Neuronal stem cell (in vitro differentiated cells): ENCODE results near the gene MYO3B.

Source experiments
- DNase-seq: peaks from one replicate; pipeline ENCODE4 v3.0.0-alpha.2; 2013; ENCODE audit warnings: low spot score
- H2AFZ ChIP-seq: one replicate; pipeline ENCODE4 v1.6.1; 2013; ENCODE audit warnings: mild to moderate bottlenecking, low read length, inconsistent platforms
- H2AK5ac ChIP-seq: 2 replicates; pipeline ENCODE4 v1.6.1; 2013; ENCODE audit warnings: low read depth, mild to moderate bottlenecking, inconsistent platforms, low read length, moderate library complexity, mixed read lengths
- H2BK120ac ChIP-seq: 2 replicates; pipeline ENCODE4 v1.6.1; 2013; ENCODE audit warnings: low read depth, mild to moderate bottlenecking, inconsistent platforms, low read length, moderate library complexity, mixed read lengths
- H2BK12ac ChIP-seq: one replicate; pipeline ENCODE4 v1.6.1; 2013; ENCODE audit warnings: low read length, inconsistent platforms
- H2BK15ac ChIP-seq: 2 replicates; pipeline ENCODE4 v1.6.1; 2013; ENCODE audit warnings: mild to moderate bottlenecking, low read length, inconsistent platforms, mixed read lengths
- H2BK5ac ChIP-seq: one replicate; pipeline ENCODE4 v1.6.1; 2013; ENCODE audit warnings: inconsistent platforms, mild to moderate bottlenecking, low read length, moderate library complexity
- H3K14ac ChIP-seq: one replicate; pipeline ENCODE4 v1.6.1; 2013; ENCODE audit warnings: low read length, inconsistent platforms
- H3K18ac ChIP-seq: 2 replicates; pipeline ENCODE4 v1.6.1; 2013; ENCODE audit warnings: low read length, inconsistent platforms
- H3K23ac ChIP-seq: 2 replicates; pipeline ENCODE4 v1.6.1; 2013; ENCODE audit warnings: low read depth, mild to moderate bottlenecking, mixed read lengths, low read length, inconsistent platforms; ENCODE audit not compliant: poor library complexity
- H3K27ac ChIP-seq: replicated peaks from 3 replicates; pipeline ENCODE4 v1.5.1; 2013; ENCODE audit warnings: low read length, inconsistent platforms
- H3K27me3 ChIP-seq, 3 experiments: 2 replicates each; pipeline ENCODE4 v1.6.1; 2013; ENCODE audit warnings: low read length in 3 of 3, mild to moderate bottlenecking in 2 of 3, inconsistent platforms in 1 of 3, low read depth in 1 of 3, mixed read lengths in 1 of 3, moderate library complexity in 1 of 3; ENCODE audit not compliant: control insufficient read depth in 3 of 3, insufficient read depth in 3 of 3
- H3K36me3 ChIP-seq, 2 donors: replicated peaks in 1 of 2; 2 replicates each; pipeline ENCODE4 v1.6.1; 2013; ENCODE audit warnings: low read length in 2 of 2; ENCODE audit not compliant: control insufficient read depth in 2 of 2, insufficient read depth in 2 of 2
- H3K4ac ChIP-seq: 2 replicates; pipeline ENCODE4 v1.6.1; 2013; ENCODE audit warnings: inconsistent platforms, mild to moderate bottlenecking, low read length, moderate library complexity
- H3K4me1 ChIP-seq, 2 donors: 1 replicate in 1 of 2; 2 replicates in 1 of 2; pipeline ENCODE4 v1.6.1; 2013; ENCODE audit warnings: low read length in 2 of 2, low read depth in 1 of 2; ENCODE audit not compliant: control insufficient read depth in 2 of 2, insufficient read depth in 1 of 2
- H3K4me2 ChIP-seq: one replicate; pipeline ENCODE4 v1.6.1; 2013; ENCODE audit warnings: mild to moderate bottlenecking, low read length, inconsistent platforms; ENCODE audit not compliant: insufficient read depth, poor library complexity, severe bottlenecking
- H3K4me3 ChIP-seq, 2 donors: 2 replicates each; pipeline ENCODE4 v1.5.1; 2013; ENCODE audit warnings: low read length in 2 of 2, mild to moderate bottlenecking in 2 of 2, inconsistent platforms in 1 of 2, moderate library complexity in 1 of 2
- H3K79me1 ChIP-seq: one replicate; pipeline ENCODE4 v1.6.1; 2013; ENCODE audit warnings: low read depth, mild to moderate bottlenecking, inconsistent platforms, low read length, moderate library complexity
- H3K9ac ChIP-seq: one replicate; pipeline ENCODE4 v1.6.1; 2013; ENCODE audit warnings: mild to moderate bottlenecking, low read depth, low read length, inconsistent platforms; ENCODE audit not compliant: poor library complexity
- H3K9me3 ChIP-seq, 2 donors: replicated peaks in 1 of 2; 2 replicates each; pipeline versions ENCODE3 to v1.6.1; 2013; ENCODE audit warnings: low read length in 2 of 2, mild to moderate bottlenecking in 2 of 2, inconsistent platforms in 1 of 2, low read depth in 1 of 2, mixed read lengths in 1 of 2, moderate library complexity in 1 of 2; ENCODE audit not compliant: control insufficient read depth in 2 of 2, insufficient read depth in 1 of 2
- H4K8ac ChIP-seq: one replicate; pipeline ENCODE4 v1.6.1; 2013; ENCODE audit warnings: low read depth, mild to moderate bottlenecking, inconsistent platforms, low read length, moderate library complexity
- H4K91ac ChIP-seq: one replicate; pipeline ENCODE4 v1.6.1; 2013; ENCODE audit warnings: low read length, low read depth, mild to moderate bottlenecking, inconsistent platforms; ENCODE audit not compliant: poor library complexity
- WGBS, 2 donors: extraction: QIAGEN DNeasy Blood & Tissue Kit; methylation state at CpG; one replicate each; pipeline ENCODE4 v1.1.7; 2013; ENCODE audit warnings: missing lambda C conversion rate in 2 of 2, mixed read lengths in 1 of 2; ENCODE audit not compliant: insufficient read length in 2 of 2, insufficient replicate concordance in 1 of 2; ENCODE audit errors: extremely low coverage in 2 of 2; 5-methylcytosine and 5-hydroxymethylcytosine counted together

The MYO3B gene

DNA sequence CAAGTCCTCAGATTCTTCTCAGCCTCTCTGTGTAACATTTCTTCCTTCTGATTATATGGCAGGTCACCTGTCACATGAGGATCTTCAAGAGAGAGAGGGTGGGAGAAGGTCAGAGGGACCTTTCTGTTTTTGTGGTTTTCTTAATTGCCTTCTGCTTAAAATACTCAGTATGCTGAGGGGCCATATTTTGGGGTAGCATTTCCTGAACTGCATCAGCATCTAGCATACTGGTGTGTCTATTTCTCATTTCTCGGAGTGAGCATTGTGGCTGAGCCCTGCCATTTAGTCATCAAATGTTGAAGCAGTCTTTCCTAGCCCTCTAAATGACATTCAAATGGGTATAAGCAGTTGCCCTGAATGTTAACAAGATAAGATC, 162.7 kb downstream of the MYO3B start:
- WGBS, 2 donors = no CpG with 5 or more reads among the region's 1 CpG
- DNase-seq = no peak
- H3K14ac ChIP-seq = no peak overlapping the region

GRCh38 chr2:170341684-170342623, 164.0 kb downstream of the MYO3B start:
- H2BK15ac ChIP-seq = no peak overlapping the region
- no peaks in the 10 kb centered on the region for H3K27me3 ChIP-seq
- H3K23ac ChIP-seq = no peak overlapping the region
- H4K91ac ChIP-seq = no peak overlapping the region
- H3K4me2 ChIP-seq = no peak overlapping the region
- H3K4me3 ChIP-seq = no peak overlapping the region
- H3K27ac ChIP-seq = no peak overlapping the region
- H3K14ac ChIP-seq = no peak overlapping the region
- H3K36me3 ChIP-seq = no peaks in the 10 kb centered on the region
- H2AFZ ChIP-seq = no peak overlapping the region
- H3K18ac ChIP-seq = no peak overlapping the region
- no peak overlapping the region for H3K4ac ChIP-seq
- no peaks in the 10 kb centered on the region for H3K79me1 ChIP-seq
- no peak for DNase-seq
- peaks cover 4 to 7% of the 10 kb centered on the region in 2 donors for H3K4me1 ChIP-seq
- H4K8ac ChIP-seq = no peak overlapping the region
- peaks cover 0 to under 1% of the 10 kb centered on the region in 2 donors for H3K9me3 ChIP-seq
- no peak overlapping the region for H2BK5ac ChIP-seq
- no CpG with 5 or more reads among the region's 8 CpGs for WGBS, 2 donors
- no peak overlapping the region for H2BK12ac ChIP-seq
- H2BK120ac ChIP-seq = no peak overlapping the region
- H3K9ac ChIP-seq = no peak overlapping the region
- H2AK5ac ChIP-seq = no peak overlapping the region

More for the DNA sequence above, 162.7 kb downstream of the MYO3B start:
- Histone ChIP-seq H3K9me3 (peaks cover 0 to 2% of the 10 kb centered on the region in 2 donors), H2BK15ac (no peak overlapping the region), H3K79me1 (no peaks in the 10 kb centered on the region), H3K36me3 (no peaks in the 10 kb centered on the region), H3K23ac (no peak overlapping the region), H2AFZ (no peak overlapping the region), H2BK5ac (no peak overlapping the region), H3K27ac (no peak overlapping the region), H2BK120ac (no peak overlapping the region), H2BK12ac (no peak overlapping the region), H3K27me3 (no peaks in the 10 kb centered on the region), H3K4me1 (peaks cover 4 to 7% of the 10 kb centered on the region in 2 donors), H3K4me3 (no peak overlapping the region), H2AK5ac (no peak overlapping the region), H3K9ac (no peak overlapping the region), H3K4ac (no peak overlapping the region), H3K18ac (no peak overlapping the region), H4K8ac (no peak overlapping the region), H3K4me2 (no peak overlapping the region), H4K91ac (no peak overlapping the region)

DNA sequence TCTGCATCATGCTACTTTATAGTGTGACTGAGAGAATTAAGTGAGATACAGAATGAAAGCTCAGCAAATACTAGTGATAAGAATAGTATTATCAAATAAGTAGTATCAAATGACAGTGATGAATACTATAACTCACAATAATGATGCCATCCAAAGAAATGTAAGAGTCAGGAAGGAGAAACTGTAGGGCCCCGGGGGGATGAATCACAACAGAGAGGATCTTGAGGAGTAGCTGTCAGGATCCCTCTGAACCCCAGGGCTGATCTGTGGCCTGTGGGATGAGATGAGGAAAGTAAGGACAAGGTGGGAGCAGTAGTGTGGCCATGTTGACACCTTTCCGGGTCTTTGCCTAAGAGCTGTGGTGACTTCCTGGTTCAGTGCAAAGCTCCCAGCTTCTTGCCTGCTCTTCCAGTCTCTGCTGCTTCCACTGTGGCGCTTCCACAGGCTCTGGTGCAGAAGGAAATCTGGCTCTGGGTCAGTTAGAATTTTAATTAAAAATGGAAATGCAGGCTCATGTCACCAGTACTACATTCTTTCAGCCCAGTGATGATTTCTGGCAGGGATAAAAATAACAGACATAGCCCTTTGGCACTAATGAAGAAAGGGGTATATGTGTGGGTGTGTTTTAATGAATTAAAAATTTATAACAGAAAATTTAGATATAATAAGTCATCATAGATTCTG, 166.9 kb downstream of the MYO3B start:
- no peak overlapping the region for H3K23ac ChIP-seq
- H3K9me3 ChIP-seq = no peaks in the 10 kb centered on the region
- H3K4me3 ChIP-seq = no peak overlapping the region
- no peak overlapping the region for H4K8ac ChIP-seq
- H3K14ac ChIP-seq = no peak overlapping the region
- no peak overlapping the region for H3K27ac ChIP-seq
- H2AFZ ChIP-seq = no peak overlapping the region
- no peaks in the 10 kb centered on the region for H3K36me3 ChIP-seq
- H3K79me1 ChIP-seq = no peaks in the 10 kb centered on the region
- H3K27me3 ChIP-seq = no peaks in the 10 kb centered on the region
- no peak overlapping the region for H3K4me2 ChIP-seq
- peak overlapping the region; percentile 77 for H2BK15ac ChIP-seq
- H4K91ac ChIP-seq = no peak overlapping the region
- no peak overlapping the region for H2AK5ac ChIP-seq
- WGBS, 2 donors = no CpG with 5 or more reads among the region's 3 CpGs
- peak overlapping the region; percentile 64 for H3K18ac ChIP-seq
- no peak overlapping the region for H3K4ac ChIP-seq
- no peak overlapping the region for H2BK120ac ChIP-seq
- DNase-seq = no peak
- H2BK5ac ChIP-seq = no peak overlapping the region
- no peaks in the 10 kb centered on the region for H3K4me1 ChIP-seq
- H2BK12ac ChIP-seq = no peak overlapping the region
- no peak overlapping the region for H3K9ac ChIP-seq

- Histone ChIP-seq H2BK12ac (no peak overlapping the region), H3K18ac (no peak overlapping the region), H4K8ac (no peak overlapping the region), H3K9me3 (no peaks in the 10 kb centered on the region), H3K4me1 (no peaks in the 10 kb centered on the region), H4K91ac (no peak overlapping the region), H3K4me2 (no peak overlapping the region), H3K14ac (no peak overlapping the region), H3K27me3 (no peaks in the 10 kb centered on the region), H2BK120ac (no peak overlapping the region), H2AK5ac (no peak overlapping the region), H3K9ac (no peak overlapping the region), H3K79me1 (no peaks in the 10 kb centered on the region), H2AFZ (no peak overlapping the region), H3K4me3 (no peak overlapping the region), H3K27ac (no peak overlapping the region), H2BK15ac (no peak overlapping the region), H3K23ac (no peak overlapping the region), H3K36me3 (no peaks in the 10 kb centered on the region), H2BK5ac (no peak overlapping the region), H3K4ac (no peak overlapping the region)
- WGBS, 2 donors = no CpG with 5 or more reads among the region's 2 CpGs
- no peak for DNase-seq
These were observed 167.7 kb downstream of the MYO3B start for GRCh38 chr2:170345607-170346006.
